Mammary epithelial cell (primary cell): ENCODE results near the gene TCF4.

Experiments
- CTCF ChIP-seq, 2 donors: IDR thresholded peaks in 1 of 2; conservative IDR thresholded peaks in 1 of 2; 2 replicates each; pipeline ENCODE4 v1.5.1; 2011 to 2012; ENCODE audit warnings: inconsistent platforms in 2 of 2, low read length in 2 of 2, mild to moderate bottlenecking in 2 of 2, control low read depth in 1 of 2, low read depth in 1 of 2; ENCODE audit not compliant: insufficient read depth in 1 of 2; ENCODE audit errors: extremely low read depth in 1 of 2
- EZH2 ChIP-seq: IDR thresholded peaks from 2 replicates; pipeline ENCODE4 v1.6.1; 2012; ENCODE audit warnings: low read length, inconsistent platforms, borderline replicate concordance

DNA sequence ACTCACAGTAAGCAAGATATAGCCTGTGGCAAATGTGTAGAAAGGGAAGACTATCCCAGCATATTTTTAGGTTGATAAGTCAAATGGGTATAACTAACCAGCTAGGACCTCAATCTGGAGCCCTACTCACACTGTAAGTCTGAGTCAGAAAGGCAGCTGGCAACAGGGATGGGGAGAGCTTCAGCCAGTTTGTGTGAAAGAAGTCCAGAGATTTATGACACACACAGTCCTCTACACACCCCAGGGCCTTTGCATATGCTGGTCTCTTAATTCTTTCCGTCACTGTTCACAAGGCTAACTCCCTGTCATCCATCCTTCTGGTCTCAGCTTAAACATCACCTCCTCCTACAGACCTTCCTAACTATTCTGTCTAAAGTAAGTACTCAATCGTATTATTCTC lies 5.9 kb upstream of the TCF4 start:
- TF ChIP-seq CTCF (conservative IDR thresholded peaks at IDR 0.05 in 1 of 2, IDR thresholded peaks at IDR 0.05 in 1 of 2; ENCODE audit: extremely low read depth in 1 of 2, insufficient read depth in 1 of 2, low read depth in 1 of 2, low read length in 2 of 2) (no peak), EZH2 (no peak)
